Measurements from ENCODE around the gene FOXD2.

FOXD2 gene

DNA sequence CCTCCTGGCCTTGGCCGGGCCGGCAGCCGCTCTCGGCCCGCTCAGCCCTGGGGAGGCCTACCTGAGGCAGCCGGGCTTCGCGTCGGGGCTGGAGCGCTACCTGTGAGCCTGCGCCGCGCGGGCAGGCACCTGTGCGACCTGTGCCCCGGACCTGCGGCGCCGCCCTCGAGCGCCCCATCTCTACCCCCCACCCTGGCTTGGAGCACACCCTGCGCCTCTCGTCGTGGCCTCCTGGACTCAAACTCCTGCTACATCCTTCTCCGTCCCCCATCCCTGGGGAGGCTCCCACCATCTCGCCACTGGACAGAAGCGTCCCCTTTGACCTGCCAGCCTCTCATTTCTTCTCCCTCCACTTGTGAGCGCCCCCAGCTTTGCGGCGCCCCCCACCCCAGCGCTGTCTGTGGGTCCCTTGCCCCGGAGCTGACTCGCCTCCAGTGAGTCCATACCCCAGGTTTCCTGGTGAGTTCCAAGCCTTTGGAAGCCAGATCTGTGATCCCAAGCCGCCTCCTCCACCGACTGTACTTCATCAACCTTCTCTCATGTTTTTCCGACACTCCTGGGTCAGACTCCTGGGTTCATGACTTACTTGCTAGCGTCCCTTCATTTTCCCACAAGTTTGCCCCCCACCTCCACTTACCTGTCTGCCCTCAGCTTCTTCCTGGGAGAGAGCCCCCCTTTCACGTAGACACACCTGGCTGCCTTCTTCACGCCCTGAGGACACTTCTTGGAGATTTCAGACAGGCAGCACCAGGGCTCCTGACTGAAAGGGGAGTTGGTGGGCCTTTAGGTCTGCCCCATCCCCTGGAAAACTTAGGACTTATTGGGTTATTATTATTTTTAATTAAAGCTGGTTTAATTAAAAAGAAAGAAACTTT lies 20.4 kb upstream of the FOXD2 start:
- no peak for DNase-seq (ENCODE audit: low read depth in 3 of 3)

DNA sequence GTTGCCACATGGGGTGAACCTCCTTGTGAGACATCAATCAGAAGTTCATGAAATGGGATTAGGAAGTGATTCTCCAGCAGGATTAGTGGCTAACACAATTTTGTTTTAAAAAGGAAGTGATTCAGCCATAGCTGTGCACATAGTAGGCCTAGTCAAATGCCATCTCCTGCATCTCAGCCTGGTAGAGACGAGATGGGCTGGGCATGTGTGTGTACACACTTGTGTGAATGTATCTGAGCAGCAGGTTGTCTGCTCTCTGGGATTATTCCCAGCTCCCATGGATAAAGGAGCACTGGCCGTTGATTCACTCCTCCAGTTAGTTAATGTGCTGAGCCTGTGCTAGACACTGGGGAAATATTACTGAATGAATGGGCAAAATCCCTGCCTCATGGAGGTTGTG lies 19.7 kb upstream of the FOXD2 start:
- no peak for DNase-seq (ENCODE audit: low read depth in 3 of 3)

DNA sequence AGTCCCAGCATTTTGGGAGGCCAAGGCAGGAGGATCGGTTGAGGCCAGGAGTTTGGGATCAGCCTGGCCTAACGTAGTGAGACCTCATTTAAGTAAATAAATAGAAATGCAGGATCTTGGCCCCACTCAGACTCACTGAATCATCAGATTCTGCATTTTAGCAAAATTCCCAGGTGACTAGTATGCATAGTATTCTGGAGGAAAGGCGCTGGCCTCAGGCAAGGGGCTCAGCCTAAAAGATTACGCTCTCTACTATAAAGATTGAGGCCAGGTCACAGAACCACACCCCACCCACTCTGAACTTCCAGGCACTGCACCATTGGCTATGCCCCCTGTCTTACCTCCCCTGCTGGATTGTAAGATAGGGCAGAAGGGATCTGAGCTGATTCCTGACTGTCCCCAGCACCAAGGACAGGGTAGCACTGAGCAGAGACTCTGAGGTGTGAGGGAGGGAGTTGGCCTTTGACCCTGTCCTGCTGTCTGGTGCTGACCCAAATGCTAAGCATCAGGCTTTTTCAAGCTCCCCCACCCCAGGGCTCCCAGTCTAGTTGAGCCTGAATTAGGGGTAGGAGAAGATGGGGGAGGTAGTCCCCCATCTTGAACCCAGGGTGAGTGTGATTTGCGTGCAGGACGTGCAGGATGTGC lies 19.0 kb upstream of the FOXD2 start:
- DNase-seq (ENCODE audit: low read depth in 3 of 3) = no peak

- no peak for DNase-seq (ENCODE audit: low read depth in 3 of 3)
Measured at GRCh38 chr1:47420547-47420946, 17.3 kb upstream of the FOXD2 start.

DNA sequence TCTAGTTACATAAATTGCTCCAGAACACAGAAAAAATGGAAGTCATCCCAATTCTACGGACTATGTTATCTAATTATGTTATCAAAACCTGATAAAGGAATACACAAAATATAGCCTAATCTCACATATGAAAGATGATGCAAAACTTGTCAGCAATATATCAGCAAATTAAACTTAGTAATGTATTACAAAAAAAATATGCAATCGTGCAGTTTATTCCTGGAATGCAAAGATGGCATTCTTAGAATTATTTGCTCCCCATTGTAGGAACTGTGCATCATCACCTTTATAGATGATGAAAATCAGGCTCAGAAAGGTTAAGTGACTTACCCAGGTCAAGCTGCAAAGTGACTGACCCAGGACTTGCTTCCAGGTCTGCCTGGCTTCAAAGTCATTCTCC lies 14.0 kb upstream of the FOXD2 start:
- no peak for DNase-seq (ENCODE audit: low read depth in 3 of 3)

DNA sequence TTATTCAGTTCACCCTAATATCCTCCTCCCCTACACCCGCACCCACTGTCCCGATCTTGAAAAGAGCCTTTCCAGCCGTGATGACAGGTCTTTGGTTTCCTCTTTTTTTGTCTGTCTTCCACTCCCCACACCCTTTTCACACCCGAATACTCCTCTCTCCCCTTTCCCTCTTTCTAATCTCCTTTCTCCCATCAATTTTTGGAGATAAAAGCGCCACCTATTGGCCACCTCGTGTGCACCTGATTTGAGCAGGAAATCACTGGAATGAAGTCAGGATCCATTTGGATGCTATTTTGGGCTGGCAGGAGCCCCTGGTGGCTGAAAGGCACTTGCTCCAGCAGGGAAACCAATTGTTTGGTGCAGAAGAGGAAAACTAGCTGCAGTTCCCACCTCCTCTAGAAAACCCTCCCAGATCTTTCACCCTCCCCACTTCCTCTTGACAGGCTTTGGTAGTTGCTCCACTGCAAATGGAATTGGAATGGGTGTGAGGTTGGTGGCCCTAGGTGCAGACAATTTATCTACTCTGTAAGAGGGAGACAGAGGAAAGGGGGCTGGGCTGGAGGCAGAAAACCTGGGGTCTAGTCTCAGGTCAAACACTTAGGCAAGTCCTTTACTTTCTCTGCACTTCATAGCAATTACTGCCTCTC lies 13.4 kb upstream of the FOXD2 start:
- no peak for DNase-seq (ENCODE audit: low read depth in 3 of 3)

- DNase-seq (ENCODE audit: low read depth in 3 of 3) = no peak
Measured at GRCh38 chr1:47431534-47431933, 6.3 kb upstream of the FOXD2 start.

DNA sequence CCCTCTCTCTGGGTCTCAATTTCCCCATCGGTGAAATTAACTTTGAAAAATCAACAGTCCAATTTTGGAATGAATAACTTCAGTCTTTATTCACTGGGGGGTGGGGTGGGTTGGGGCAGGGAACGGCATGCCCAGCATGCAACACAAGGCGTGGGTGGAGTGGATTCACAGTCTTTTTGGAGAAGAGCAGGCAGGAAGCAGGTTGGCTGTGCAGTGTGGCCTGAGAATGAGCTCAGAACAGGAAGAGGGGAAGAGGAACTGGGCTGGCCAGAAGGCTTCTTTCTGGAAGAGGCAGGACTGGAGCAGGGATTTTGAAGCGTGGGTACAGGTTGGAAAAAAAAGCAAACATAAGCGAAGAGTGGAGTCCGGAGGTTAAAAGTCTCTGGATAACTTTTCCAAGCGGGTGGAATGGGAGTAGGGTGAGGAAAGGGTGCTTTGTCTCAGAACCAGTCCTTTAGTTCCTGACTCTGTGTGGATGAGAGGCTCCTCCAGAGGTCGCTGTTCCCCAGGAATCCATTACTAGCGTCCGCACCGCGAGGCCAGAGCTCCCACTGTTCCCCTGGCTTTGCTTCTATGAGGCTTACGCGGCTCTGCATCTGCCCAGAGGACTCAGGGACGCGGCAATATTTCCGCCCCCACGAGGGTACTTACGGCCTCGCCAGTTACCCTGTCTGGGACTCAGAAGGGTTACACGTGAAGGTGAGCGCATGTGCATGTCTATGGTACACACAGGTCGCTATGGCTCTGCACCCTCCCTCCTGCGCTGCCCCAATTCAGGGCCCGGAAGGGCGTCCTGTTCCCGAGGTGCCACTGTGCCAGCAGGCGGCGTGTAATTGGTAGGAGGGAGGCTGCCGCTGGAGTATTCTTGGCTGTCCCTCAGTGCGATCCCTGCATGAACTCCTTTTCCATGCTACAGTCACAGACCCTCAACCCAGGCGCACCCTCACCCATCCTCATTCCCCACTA lies 5.5 kb upstream of the FOXD2 start:
- DNase-seq (ENCODE audit: low read depth in 3 of 3) = peak in 2 of 3 experiments; percentile 43 to 44

DNA sequence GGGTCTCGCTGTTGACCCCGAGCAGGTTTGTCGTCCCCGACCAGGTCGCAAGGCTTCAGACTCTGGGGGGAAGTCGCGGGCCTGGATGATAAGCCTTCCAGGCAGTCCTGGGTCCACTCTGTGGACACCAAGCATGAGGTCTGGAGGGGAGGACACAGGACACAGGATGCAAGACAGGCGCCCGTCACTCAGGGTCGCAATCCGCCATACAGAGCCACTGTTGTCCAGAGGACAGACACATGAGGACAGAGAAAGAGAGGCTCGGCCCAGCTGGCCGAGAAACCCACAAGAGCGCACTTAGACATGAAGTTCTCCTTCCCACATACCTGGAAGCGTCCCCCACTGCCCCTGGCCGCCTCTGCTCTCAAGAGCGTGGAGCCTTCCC lies 4.8 kb upstream of the FOXD2 start:
- no peak for DNase-seq (ENCODE audit: low read depth in 3 of 3)

DNA sequence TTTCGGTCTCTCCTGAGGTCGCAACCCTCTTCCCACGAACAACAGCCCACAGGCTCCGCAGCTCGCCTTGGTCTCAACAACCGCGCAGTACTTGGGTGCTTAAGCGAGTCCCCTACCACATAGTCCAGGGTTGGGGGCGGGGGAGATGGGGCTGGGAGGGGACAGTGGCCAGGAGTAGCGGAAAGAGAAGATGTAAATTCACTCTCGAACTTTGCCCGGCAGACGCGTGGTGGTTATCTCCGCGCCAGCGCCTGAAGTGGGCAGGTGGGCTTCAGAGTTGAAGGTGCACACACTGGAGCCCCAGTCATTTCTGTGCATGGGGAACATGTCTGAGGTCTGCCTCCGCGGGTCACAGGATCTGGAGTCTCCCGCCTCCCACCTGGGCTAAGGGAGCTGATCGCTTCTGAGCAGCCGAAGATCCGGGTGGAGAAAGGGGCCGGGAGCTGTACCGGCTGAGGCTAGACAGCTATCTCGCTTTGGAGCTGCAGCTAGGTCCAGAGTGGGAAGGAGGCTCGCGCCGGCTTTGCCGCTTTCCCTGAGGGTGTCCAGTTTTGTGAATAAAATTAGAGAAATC lies 4.3 kb upstream of the FOXD2 start:
- no peak for DNase-seq (ENCODE audit: low read depth in 3 of 3)

GRCh38 chr1:47434051-47434842 lies 3.6 kb upstream of the FOXD2 start:
- no peak for DNase-seq (ENCODE audit: low read depth in 3 of 3)

- DNase-seq (ENCODE audit: low read depth in 3 of 3) = no peak
Measured at GRCh38 chr1:47435506-47436303, 2.1 kb upstream of the FOXD2 start.

GRCh38 chr1:47436304-47436978 lies 1.4 kb upstream of the FOXD2 start:
- peak; percentile 52 to 63 (median 54) for DNase-seq (ENCODE audit: low read depth in 3 of 3)

GRCh38 chr1:47436979-47437446 lies 831 bp upstream of the FOXD2 start:
- no peak for DNase-seq (ENCODE audit: low read depth in 3 of 3)

DNA sequence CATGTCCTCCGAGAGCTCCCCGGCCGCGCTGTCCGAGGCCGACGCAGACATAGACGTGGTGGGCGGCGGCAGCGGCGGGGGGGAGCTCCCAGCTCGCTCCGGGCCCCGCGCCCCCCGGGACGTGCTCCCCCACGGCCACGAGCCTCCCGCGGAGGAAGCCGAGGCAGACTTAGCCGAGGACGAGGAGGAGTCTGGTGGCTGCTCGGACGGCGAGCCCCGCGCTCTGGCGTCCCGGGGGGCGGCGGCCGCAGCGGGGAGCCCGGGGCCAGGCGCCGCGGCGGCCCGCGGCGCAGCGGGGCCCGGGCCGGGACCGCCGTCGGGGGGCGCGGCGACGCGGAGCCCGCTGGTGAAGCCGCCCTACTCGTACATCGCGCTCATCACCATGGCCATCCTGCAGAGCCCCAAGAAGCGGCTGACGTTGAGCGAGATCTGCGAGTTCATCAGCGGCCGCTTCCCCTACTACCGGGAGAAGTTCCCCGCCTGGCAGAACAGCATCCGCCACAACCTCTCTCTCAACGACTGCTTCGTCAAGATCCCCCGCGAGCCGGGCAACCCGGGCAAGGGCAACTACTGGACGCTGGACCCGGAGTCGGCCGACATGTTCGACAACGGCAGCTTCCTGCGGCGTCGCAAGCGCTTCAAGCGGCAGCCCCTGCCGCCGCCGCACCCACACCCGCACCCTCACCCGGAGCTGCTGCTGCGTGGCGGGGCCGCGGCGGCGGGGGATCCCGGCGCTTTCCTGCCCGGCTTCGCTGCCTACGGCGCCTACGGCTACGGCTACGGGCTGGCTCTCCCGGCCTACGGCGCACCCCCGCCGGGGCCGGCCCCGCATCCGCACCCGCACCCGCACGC lies 547 bp downstream of the FOXD2 start:
- DNase-seq (ENCODE audit: low read depth in 3 of 3) = no peak

- no peak for DNase-seq (ENCODE audit: low read depth in 3 of 3)
Measured at GRCh38 chr1:47439017-47439818, 1.4 kb downstream of the FOXD2 start.
